ENCODE data around the gene DGKB.

DGKB gene

DNA sequence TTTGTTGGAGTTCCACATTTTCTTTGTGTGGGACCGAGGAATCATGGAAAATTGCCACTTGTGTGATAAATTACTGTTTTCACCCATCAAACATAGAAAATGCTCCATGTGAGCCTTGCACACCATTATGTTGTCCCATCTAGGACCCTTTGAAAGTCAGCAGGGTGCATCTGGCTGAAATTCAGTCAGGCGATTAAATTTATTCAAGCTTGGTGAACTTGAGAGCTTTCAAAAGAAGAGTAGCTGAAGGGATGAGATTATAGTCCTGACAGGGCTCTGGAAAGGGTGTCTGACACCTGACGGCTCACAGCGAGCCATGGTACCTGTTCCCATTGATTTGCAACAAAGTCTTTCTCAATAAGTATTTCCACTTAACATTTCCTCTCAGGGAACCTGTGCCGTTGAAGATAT, 513.4 kb downstream of the DGKB start:
- DNase-seq (ENCODE audit: low read depth): no peak
- TF ChIP-seq, protein P1, sequence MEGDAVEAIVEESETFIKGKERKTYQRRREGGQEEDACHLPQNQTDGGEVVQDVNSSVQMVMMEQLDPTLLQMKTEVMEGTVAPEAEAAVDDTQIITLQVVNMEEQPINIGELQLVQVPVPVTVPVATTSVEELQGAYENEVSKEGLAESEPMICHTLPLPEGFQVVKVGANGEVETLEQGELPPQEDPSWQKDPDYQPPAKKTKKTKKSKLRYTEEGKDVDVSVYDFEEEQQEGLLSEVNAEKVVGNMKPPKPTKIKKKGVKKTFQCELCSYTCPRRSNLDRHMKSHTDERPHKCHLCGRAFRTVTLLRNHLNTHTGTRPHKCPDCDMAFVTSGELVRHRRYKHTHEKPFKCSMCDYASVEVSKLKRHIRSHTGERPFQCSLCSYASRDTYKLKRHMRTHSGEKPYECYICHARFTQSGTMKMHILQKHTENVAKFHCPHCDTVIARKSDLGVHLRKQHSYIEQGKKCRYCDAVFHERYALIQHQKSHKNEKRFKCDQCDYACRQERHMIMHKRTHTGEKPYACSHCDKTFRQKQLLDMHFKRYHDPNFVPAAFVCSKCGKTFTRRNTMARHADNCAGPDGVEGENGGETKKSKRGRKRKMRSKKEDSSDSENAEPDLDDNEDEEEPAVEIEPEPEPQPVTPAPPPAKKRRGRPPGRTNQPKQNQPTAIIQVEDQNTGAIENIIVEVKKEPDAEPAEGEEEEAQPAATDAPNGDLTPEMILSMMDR (IDR thresholded peaks at IDR 0.05; ENCODE audit: low read depth, low read length, missing control alignments): no peak
- no peak overlapping the region for H3K4me3 ChIP-seq (ENCODE audit: low read depth, low read length)

DNA sequence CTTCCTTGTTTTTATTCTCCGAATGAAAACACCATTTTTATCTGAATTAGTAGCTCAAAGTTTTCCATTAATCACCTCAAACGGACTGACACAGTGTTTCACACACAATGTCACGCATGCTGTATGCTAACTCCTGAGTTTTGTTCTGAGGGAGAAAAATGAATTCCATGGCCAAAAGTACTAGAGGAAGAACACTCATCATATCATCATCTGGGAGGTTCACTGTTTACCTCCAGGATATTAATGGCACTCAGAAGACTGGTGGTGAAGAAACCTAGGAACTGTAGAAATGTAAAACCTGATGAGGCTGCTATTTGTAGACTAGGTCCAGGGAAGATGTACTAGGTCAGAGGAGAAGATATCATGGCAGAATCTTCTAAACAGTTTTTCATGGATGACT, 517.5 kb downstream of the DGKB start:
- DNase-seq (ENCODE audit: low read depth): no peak
- TF ChIP-seq, protein P1 (IDR thresholded peaks at IDR 0.05; ENCODE audit: low read depth, low read length, missing control alignments): no peak
- H3K4me3 ChIP-seq (ENCODE audit: low read depth, low read length): no peak overlapping the region

DNA sequence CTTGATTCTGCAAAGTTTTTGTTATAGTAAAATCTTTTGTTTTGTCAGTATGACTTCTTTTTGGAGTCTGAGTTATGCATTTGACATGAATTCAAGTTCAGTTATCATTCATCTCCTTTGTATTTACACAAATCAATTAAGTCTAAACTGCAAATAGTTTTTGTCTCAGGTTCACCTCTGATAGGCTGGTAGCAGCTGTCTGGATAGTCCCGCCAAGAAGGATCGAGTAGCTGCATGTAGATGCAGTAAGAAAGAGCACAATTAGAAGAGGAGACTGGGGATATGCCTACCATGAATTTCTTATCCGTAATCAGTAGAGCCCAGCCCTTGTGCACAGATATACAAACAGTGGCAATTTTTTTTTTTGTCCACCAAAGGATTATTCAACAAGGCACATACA, 520.6 kb downstream of the DGKB start:
- TF ChIP-seq, protein P1 (IDR thresholded peaks at IDR 0.05; ENCODE audit: low read depth, low read length, missing control alignments): no peak
- no peak overlapping the region for H3K4me3 ChIP-seq (ENCODE audit: low read depth, low read length)
- DNase-seq (ENCODE audit: low read depth): no peak

DNA sequence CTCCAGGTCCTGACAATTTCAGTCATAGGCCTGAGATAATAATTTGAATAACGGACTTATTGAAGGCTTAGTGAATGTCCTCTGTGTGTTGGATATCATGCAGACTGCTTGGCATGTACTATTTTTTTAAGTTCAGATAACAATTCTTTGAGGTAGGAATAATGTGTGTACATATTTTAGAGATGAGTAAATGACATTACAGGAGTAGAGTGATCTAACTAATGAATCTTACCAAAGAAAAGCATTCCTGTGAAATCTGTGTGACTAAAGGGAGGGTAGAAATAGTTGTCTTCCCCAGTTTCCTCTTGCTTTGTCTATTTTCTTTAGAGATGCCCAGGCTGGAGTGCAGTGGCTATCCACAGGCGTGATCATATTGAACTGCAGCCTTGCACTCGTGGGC, 521.2 kb downstream of the DGKB start:
- DNase-seq (ENCODE audit: low read depth): no peak
- TF ChIP-seq, protein P1 (IDR thresholded peaks at IDR 0.05; ENCODE audit: low read depth, low read length, missing control alignments): no peak
- no peak overlapping the region for H3K4me3 ChIP-seq (ENCODE audit: low read depth, low read length)

DNA sequence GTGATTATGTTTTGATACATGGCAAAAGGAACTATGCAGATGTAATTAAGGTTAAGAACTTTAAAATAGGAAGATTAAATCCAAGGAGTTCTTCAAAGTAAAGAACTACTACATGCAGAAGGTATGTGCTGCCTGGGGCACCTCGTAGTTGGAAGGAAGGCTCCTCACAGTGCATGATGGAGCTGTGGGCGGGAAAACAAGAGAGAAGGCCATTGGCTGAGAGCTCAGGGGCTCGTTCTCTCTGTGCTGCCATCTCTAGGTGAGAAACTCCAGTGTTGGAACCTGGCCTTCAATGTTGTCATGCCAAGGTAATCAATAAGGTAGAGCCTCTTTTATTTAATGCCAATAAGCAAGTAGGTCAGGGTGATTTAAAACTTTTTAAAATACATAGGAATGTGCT, 521.7 kb downstream of the DGKB start:
- TF ChIP-seq, protein P1 (IDR thresholded peaks at IDR 0.05; ENCODE audit: low read depth, low read length, missing control alignments): no peak
- no peak for DNase-seq (ENCODE audit: low read depth)
- H3K4me3 ChIP-seq (ENCODE audit: low read depth, low read length): no peak overlapping the region

DNA sequence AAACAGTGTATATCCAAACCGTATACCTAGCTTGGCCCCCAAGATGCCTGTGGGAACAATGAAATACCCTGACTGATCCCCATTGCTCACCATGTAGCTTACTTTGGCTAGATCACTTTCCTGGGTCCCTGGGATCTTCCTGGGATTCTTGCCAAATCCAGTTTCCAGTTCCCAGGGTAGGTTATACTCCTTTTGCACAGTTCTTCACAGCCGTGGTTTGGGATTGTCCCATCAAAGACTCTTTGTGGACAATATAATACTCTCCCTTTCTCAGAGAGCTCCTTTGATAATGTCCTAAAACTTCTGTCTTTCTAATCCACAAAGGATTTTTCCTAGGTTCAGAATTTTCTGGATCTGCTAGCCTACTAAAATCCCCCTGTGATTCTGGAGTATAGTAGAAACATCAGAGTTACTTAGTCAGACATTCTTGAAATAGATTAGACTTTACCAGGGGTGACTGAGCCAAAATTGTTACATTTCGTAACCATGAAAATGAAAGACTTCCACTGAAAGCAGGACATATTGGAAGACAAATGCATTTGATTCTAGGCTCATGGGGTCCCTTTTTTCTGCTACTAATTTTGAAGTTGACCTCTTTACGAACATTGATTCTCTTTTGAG, 524.8 kb downstream of the DGKB start:
- no peak for DNase-seq (ENCODE audit: low read depth)
- H3K4me3 ChIP-seq (ENCODE audit: low read depth, low read length): no peak overlapping the region
- TF ChIP-seq, protein P1 (IDR thresholded peaks at IDR 0.05; ENCODE audit: low read depth, low read length, missing control alignments): no peak

DNA sequence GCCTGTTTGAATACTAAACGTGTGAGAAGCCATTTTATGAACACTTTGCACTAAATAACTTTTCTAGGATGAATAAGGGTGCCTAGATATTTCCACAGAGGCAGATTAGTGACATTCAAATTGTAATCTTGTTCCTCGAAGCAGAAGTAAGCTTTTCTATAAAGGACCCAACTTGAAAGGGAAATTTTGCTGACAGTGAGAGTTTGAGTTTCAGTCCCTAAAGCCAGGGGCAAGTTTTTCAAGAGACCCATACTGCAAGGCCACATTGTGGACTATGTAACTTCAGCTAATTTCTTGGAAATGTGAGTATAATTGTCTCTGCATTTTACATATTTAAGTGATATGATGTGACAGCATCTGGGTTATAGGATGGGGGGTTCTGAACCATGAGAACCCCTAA, 525.8 kb downstream of the DGKB start:
- TF ChIP-seq, protein P1 (IDR thresholded peaks at IDR 0.05; ENCODE audit: low read depth, low read length, missing control alignments): no peak
- no peak overlapping the region for H3K4me3 ChIP-seq (ENCODE audit: low read depth, low read length)
- no peak for DNase-seq (ENCODE audit: low read depth)

All from GM12864 (cell line).